GM18870 (cell line): ENCODE results near the gene APMAP.
"Not testable (repeated sequence)": the region's sequence is repeated elsewhere in the genome, so short reads cannot be mapped to it uniquely, and the experiment has no call there.

Experiments
- ATAC-seq: cut with Tn5 transposase; IDR thresholded peaks from one replicate; pipeline ENCODE4 v1.9.1; 2021; ENCODE audit warnings: moderate library complexity; ENCODE audit not compliant: unreplicated experiment

APMAP gene

GRCh38 chr20:25008388-25009217, 16.1 kb upstream of the APMAP start:
- ATAC-seq = no peak

- ATAC-seq = no peak
Observed at GRCh38 chr20:25007491-25008305, 15.1 kb upstream of the APMAP start.

GRCh38 chr20:25006431-25007167, 14.0 kb upstream of the APMAP start:
- ATAC-seq = no peak

GRCh38 chr20:25005661-25006060, 13.1 kb upstream of the APMAP start:
- no peak for ATAC-seq

GRCh38 chr20:25005220-25005619, 12.7 kb upstream of the APMAP start:
- no peak for ATAC-seq

- ATAC-seq = no peak
Observed at GRCh38 chr20:25003002-25003401, 10.5 kb upstream of the APMAP start.

- not testable (repeated sequence) for ATAC-seq
Observed at GRCh38 chr20:25001323-25001722, 8.8 kb upstream of the APMAP start.

GRCh38 chr20:25000268-25000801, 7.8 kb upstream of the APMAP start:
- no peak for ATAC-seq

GRCh38 chr20:24999568-24999967, 7.0 kb upstream of the APMAP start:
- no peak for ATAC-seq

GRCh38 chr20:24998631-24999445, 6.3 kb upstream of the APMAP start:
- ATAC-seq = no peak

GRCh38 chr20:24998121-24998520, 5.6 kb upstream of the APMAP start:
- ATAC-seq = no peak

GRCh38 chr20:24996449-24997377, 4.2 kb upstream of the APMAP start:
- ATAC-seq = no peak

- ATAC-seq = no peak
Observed at GRCh38 chr20:24995741-24996448, 3.3 kb upstream of the APMAP start.

- ATAC-seq = no peak
Observed at GRCh38 chr20:24994470-24995368, 2.2 kb upstream of the APMAP start.

- no peak for ATAC-seq
Observed at GRCh38 chr20:24994186-24994465, 1.6 kb upstream of the APMAP start.

- no peak for ATAC-seq
Observed at GRCh38 chr20:24993337-24994185, 1.0 kb upstream of the APMAP start.
